ENCODE measurements around the gene CENPC. TPM values are rescaled to one million over a fixed set of nuclear protein-coding genes. Genes with fewer than 3 reads are reported as not detected.

The CENPC gene
- polyA plus RNA-seq, 1 of the 3 experiments (the other 2 are of a cell fraction), result 2.2 TPM

DNA sequence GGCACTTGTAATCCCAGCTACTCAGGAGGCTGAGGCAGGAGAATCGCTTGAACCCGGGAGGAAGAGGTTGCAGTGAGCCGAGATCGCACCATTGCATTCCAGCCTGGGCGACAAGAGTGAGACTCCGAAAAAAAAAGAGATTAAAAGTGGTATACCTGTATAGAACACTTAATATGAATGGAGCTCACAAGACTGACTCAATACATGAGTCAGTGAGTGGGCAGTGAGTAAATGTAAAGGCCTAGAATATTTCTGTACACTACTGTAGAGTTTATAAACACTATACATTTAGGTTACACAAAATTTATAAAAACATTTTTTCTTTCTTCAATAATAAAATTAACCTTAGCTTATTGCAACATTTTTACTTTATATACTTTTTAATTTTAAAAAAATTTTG lies 93.8 kb downstream of the CENPC start:
- no peaks in the 10 kb centered on the region for H3K4me1 ChIP-seq (ENCODE audit: control insufficient read depth in 1 of 2, insufficient read depth in 2 of 2, low read depth in 1 of 2, low read length in 1 of 2)
- 98% methylated on average over 6 of the region's 6 CpGs for WGBS (ENCODE audit: low lambda C conversion rate)
- TF ChIP-seq, protein P1, sequence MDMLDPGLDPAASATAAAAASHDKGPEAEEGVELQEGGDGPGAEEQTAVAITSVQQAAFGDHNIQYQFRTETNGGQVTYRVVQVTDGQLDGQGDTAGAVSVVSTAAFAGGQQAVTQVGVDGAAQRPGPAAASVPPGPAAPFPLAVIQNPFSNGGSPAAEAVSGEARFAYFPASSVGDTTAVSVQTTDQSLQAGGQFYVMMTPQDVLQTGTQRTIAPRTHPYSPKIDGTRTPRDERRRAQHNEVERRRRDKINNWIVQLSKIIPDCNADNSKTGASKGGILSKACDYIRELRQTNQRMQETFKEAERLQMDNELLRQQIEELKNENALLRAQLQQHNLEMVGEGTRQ (IDR thresholded peaks at IDR 0.05; ENCODE audit: borderline replicate concordance, low read depth, low read length), result no peak
- TF ChIP-seq, protein P2, sequence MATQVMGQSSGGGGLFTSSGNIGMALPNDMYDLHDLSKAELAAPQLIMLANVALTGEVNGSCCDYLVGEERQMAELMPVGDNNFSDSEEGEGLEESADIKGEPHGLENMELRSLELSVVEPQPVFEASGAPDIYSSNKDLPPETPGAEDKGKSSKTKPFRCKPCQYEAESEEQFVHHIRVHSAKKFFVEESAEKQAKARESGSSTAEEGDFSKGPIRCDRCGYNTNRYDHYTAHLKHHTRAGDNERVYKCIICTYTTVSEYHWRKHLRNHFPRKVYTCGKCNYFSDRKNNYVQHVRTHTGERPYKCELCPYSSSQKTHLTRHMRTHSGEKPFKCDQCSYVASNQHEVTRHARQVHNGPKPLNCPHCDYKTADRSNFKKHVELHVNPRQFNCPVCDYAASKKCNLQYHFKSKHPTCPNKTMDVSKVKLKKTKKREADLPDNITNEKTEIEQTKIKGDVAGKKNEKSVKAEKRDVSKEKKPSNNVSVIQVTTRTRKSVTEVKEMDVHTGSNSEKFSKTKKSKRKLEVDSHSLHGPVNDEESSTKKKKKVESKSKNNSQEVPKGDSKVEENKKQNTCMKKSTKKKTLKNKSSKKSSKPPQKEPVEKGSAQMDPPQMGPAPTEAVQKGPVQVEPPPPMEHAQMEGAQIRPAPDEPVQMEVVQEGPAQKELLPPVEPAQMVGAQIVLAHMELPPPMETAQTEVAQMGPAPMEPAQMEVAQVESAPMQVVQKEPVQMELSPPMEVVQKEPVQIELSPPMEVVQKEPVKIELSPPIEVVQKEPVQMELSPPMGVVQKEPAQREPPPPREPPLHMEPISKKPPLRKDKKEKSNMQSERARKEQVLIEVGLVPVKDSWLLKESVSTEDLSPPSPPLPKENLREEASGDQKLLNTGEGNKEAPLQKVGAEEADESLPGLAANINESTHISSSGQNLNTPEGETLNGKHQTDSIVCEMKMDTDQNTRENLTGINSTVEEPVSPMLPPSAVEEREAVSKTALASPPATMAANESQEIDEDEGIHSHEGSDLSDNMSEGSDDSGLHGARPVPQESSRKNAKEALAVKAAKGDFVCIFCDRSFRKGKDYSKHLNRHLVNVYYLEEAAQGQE (IDR thresholded peaks at IDR 0.05; ENCODE audit: low read depth, low read length), result no peak
- no peak for TF ChIP-seq NFIC (IDR thresholded peaks at IDR 0.05; ENCODE audit: borderline replicate concordance)
- TF ChIP-seq ELF1 (IDR thresholded peaks at IDR 0.05), result no peak
- TF ChIP-seq YY1 (IDR thresholded peaks at IDR 0.05; ENCODE audit: low read depth), result no peak
- TF ChIP-seq EP300 (IDR thresholded peaks at IDR 0.05; ENCODE audit: borderline replicate concordance in 1 of 2, low read depth in 1 of 2, low read length in 1 of 2), result no peak
- H3K36me3 ChIP-seq (replicated peaks in 1 of 2; ENCODE audit: control insufficient read depth in 1 of 2, insufficient read depth in 2 of 2, low read length in 1 of 2), result peaks cover 3 to 13% of the 10 kb centered on the region in 2 experiments
- H3K27ac ChIP-seq (ENCODE audit: low read depth in 2 of 2, low read length in 1 of 2), result no peak overlapping the region
- no peak overlapping the region for H2AFZ ChIP-seq (ENCODE audit: low read depth)
- H3K27me3 ChIP-seq (ENCODE audit: insufficient read depth), result no peaks in the 10 kb centered on the region
- H3K9me2 ChIP-seq, result no peaks in the 10 kb centered on the region
- no peaks in the 10 kb centered on the region for H4K20me1 ChIP-seq (ENCODE audit: insufficient read depth)
- ChIA-PET CTCF (no interaction called here), POLR2A (no interaction called here)
- no peaks in the 10 kb centered on the region for H3K79me2 ChIP-seq (ENCODE audit: insufficient read depth)
- no peaks in the 10 kb centered on the region for H3K9me3 ChIP-seq
- no peak overlapping the region for H3K4me3 ChIP-seq (ENCODE audit: low read depth in 2 of 2, low read length in 1 of 2)
- no peaks in the 10 kb centered on the region for H3F3A ChIP-seq (replicated peaks; ENCODE audit: insufficient read depth)
- no peak overlapping the region for H3K9ac ChIP-seq
- no peak overlapping the region for H3K4me2 ChIP-seq
- no peak for DNase-seq

DNA sequence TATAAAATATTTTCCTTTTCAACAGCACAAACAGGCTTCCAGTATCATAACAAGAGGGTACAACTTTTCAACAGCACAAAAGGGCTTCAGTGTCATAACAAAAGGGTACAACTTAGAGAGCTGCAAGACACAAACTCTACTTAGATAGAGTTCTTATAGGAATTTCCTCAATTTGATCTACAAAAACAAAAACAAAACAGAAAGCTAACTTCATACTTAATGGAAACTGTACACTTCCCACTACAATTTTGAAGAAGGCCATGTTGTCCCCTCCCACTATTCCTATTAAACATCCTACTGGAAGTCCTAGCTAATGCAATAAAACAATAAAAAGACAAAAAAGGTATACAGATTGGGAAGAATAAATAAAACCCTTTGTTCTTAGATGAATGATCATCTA lies 96.7 kb downstream of the CENPC start:
- Histone ChIP-seq H3K36me3 (replicated peaks in 1 of 2; ENCODE audit: control insufficient read depth in 1 of 2, insufficient read depth in 2 of 2, low read length in 1 of 2) (peaks cover 0 to 11% of the 10 kb centered on the region in 2 experiments), H3K9me2 (no peaks in the 10 kb centered on the region), H3K27ac (ENCODE audit: low read depth in 2 of 2, low read length in 1 of 2) (no peak overlapping the region), H3F3A (replicated peaks; ENCODE audit: insufficient read depth) (no peaks in the 10 kb centered on the region), H3K27me3 (ENCODE audit: insufficient read depth) (no peaks in the 10 kb centered on the region), H3K4me2 (no peak overlapping the region), H3K79me2 (ENCODE audit: insufficient read depth) (no peaks in the 10 kb centered on the region), H3K4me1 (ENCODE audit: control insufficient read depth in 1 of 2, insufficient read depth in 2 of 2, low read depth in 1 of 2, low read length in 1 of 2) (no peaks in the 10 kb centered on the region), H3K9ac (no peak overlapping the region), H3K4me3 (ENCODE audit: low read depth in 2 of 2, low read length in 1 of 2) (no peak overlapping the region), H2AFZ (ENCODE audit: low read depth) (no peak overlapping the region), H3K9me3 (no peaks in the 10 kb centered on the region), H4K20me1 (ENCODE audit: insufficient read depth) (no peaks in the 10 kb centered on the region)
- TF ChIP-seq TCF12 (IDR thresholded peaks at IDR 0.05) (no peak), RXRA (IDR thresholded peaks at IDR 0.05; ENCODE audit: borderline replicate concordance, low read depth) (no peak)
- TF ChIP-seq, protein P3, sequence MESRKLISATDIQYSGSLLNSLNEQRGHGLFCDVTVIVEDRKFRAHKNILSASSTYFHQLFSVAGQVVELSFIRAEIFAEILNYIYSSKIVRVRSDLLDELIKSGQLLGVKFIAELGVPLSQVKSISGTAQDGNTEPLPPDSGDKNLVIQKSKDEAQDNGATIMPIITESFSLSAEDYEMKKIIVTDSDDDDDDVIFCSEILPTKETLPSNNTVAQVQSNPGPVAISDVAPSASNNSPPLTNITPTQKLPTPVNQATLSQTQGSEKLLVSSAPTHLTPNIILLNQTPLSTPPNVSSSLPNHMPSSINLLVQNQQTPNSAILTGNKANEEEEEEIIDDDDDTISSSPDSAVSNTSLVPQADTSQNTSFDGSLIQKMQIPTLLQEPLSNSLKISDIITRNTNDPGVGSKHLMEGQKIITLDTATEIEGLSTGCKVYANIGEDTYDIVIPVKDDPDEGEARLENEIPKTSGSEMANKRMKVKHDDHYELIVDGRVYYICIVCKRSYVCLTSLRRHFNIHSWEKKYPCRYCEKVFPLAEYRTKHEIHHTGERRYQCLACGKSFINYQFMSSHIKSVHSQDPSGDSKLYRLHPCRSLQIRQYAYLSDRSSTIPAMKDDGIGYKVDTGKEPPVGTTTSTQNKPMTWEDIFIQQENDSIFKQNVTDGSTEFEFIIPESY (IDR thresholded peaks at IDR 0.05; ENCODE audit: borderline replicate concordance, low read depth), result no peak
- TF ChIP-seq, protein P4, sequence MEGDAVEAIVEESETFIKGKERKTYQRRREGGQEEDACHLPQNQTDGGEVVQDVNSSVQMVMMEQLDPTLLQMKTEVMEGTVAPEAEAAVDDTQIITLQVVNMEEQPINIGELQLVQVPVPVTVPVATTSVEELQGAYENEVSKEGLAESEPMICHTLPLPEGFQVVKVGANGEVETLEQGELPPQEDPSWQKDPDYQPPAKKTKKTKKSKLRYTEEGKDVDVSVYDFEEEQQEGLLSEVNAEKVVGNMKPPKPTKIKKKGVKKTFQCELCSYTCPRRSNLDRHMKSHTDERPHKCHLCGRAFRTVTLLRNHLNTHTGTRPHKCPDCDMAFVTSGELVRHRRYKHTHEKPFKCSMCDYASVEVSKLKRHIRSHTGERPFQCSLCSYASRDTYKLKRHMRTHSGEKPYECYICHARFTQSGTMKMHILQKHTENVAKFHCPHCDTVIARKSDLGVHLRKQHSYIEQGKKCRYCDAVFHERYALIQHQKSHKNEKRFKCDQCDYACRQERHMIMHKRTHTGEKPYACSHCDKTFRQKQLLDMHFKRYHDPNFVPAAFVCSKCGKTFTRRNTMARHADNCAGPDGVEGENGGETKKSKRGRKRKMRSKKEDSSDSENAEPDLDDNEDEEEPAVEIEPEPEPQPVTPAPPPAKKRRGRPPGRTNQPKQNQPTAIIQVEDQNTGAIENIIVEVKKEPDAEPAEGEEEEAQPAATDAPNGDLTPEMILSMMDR (IDR thresholded peaks at IDR 0.05), result no peak
- DNase-seq, result no peak
- ChIA-PET CTCF (no interaction called here), POLR2A (no interaction called here)

Data from SK-N-SH (cell line).